DOHH2 (cell line): ENCODE measurements around the gene ZDHHC9.

ENCODE experiments used
- H3F3A ChIP-seq: fragments of 200-600 bp; sonication (generic), shearing (Covaris generic); 2 replicates; pipeline ENCODE4 v1.6.0; 2016; ENCODE audit warnings: antibody characterized with exemption, mild to moderate bottlenecking; ENCODE audit not compliant: control insufficient read depth, insufficient read depth
- H3K27ac ChIP-seq: fragments of 200-600 bp; sonication (generic); 2 replicates; pipeline ENCODE4 v1.5.1; 2014; ENCODE audit warnings: low read depth, mild to moderate bottlenecking, low read length, moderate library complexity
- H3K27me3 ChIP-seq: fragments of 200-600 bp; sonication (generic); 2 replicates; pipeline ENCODE4 v1.6.1; 2014; ENCODE audit warnings: mild to moderate bottlenecking, low read length, mixed read lengths; ENCODE audit not compliant: control insufficient read depth
- H3K36me3 ChIP-seq: fragments of 200-600 bp; sonication (generic); 2 replicates; pipeline ENCODE4 v1.6.1; 2014; ENCODE audit warnings: mild to moderate bottlenecking, low read length, moderate library complexity, mixed read lengths; ENCODE audit not compliant: control insufficient read depth
- H3K4me1 ChIP-seq: fragments of 200-600 bp; sonication (generic); 2 replicates; pipeline ENCODE4 v1.6.1; 2014; ENCODE audit warnings: mild to moderate bottlenecking, low read length, mixed read lengths; ENCODE audit not compliant: control insufficient read depth
- H3K4me2 ChIP-seq: fragments of 200-600 bp; sonication (generic); 2 replicates; pipeline ENCODE4 v1.6.0; 2014; ENCODE audit warnings: mild to moderate bottlenecking, low read length, moderate library complexity
- H3K4me3 ChIP-seq: fragments of 200-600 bp; sonication (generic); 2 replicates; pipeline ENCODE4 v1.5.1; 2014; ENCODE audit warnings: mild to moderate bottlenecking, low read length, mixed read lengths
- H3K79me2 ChIP-seq: fragments of 200-600 bp; sonication (generic); 2 replicates; pipeline ENCODE4 v1.6.1; 2014; ENCODE audit warnings: mild to moderate bottlenecking, low read length, mixed read lengths; ENCODE audit not compliant: control insufficient read depth
- H3K9me2 ChIP-seq: fragments of 200-600 bp; sonication (generic); replicated peaks from 2 replicates; pipeline ENCODE4 v1.6.1; 2014; ENCODE audit warnings: mild to moderate bottlenecking, low read length, mixed read lengths; ENCODE audit not compliant: control insufficient read depth
- H3K9me3 ChIP-seq: fragments of 200-600 bp; sonication (generic); 2 replicates; pipeline ENCODE4 v1.6.1; 2014; ENCODE audit warnings: antibody characterized with exemption, low read length, mixed read lengths; ENCODE audit not compliant: control insufficient read depth, insufficient read depth
- H4K20me1 ChIP-seq: fragments of 200-600 bp; sonication (generic); 2 replicates; pipeline ENCODE4 v1.6.0; 2014; ENCODE audit warnings: low read depth, mild to moderate bottlenecking, antibody characterized with exemption, low read length, moderate library complexity; ENCODE audit not compliant: control insufficient read depth, insufficient read depth
- CTCF ChIP-seq: fragments of 200-600 bp; sonication (generic); IDR thresholded peaks from one replicate; pipeline ENCODE4 v1.5.1; 2014; ENCODE audit warnings: antibody characterized with exemption, mild to moderate bottlenecking, low read depth, low read length; ENCODE audit not compliant: poor library complexity, severe bottlenecking
- EZH2phosphoT487 ChIP-seq: fragments of 200-600 bp; sonication (generic); IDR thresholded peaks from 2 replicates; pipeline ENCODE4 v1.6.1; 2017; ENCODE audit warnings: borderline replicate concordance, mild to moderate bottlenecking, antibody characterized with exemption, low read length, moderate library complexity, mixed read lengths

Gene ZDHHC9

GRCh38 chrX:129791961-129792570 lies 51.6 kb downstream of the ZDHHC9 start:
- Histone ChIP-seq H3K4me2 (no peak overlapping the region), H3K4me1 (no peaks in the 10 kb centered on the region; the same call in 1 of the 2 replicates), H3K27ac (no peak overlapping the region), H3F3A (peaks cover 15% of the 10 kb centered on the region; the same call in 1 of the 2 replicates), H3K4me3 (no peak overlapping the region), H4K20me1 (no peaks in the 10 kb centered on the region), H3K9me2 (no peaks in the 10 kb centered on the region), H3K9me3 (no peaks in the 10 kb centered on the region), H3K79me2 (peaks cover 13% of the 10 kb centered on the region), H3K36me3 (peaks cover 84% of the 10 kb centered on the region), H3K27me3 (no peaks in the 10 kb centered on the region)
- TF ChIP-seq CTCF = no peak
- no peak for TF ChIP-seq EZH2phosphoT487

- TF ChIP-seq CTCF (no peak), EZH2phosphoT487 (no peak)
Measured at GRCh38 chrX:129791336-129791735, 52.4 kb downstream of the ZDHHC9 start.

GRCh38 chrX:129790808-129791207 lies 52.9 kb downstream of the ZDHHC9 start:
- H3F3A ChIP-seq = 0 out of 2 replicates have a peak, but pooled peaks cover 6% of the 10 kb centered on the region
- H3K79me2 ChIP-seq = peaks cover 24% of the 10 kb centered on the region
- no peak overlapping the region for H3K27ac ChIP-seq
- no peaks in the 10 kb centered on the region for H3K27me3 ChIP-seq
- H3K4me2 ChIP-seq = no peak overlapping the region
- H3K4me1 ChIP-seq = peaks cover 9% of the 10 kb centered on the region
- H3K4me3 ChIP-seq = no peak overlapping the region
- peaks cover 84% of the 10 kb centered on the region for H3K36me3 ChIP-seq
- H3K9me2 ChIP-seq = no peaks in the 10 kb centered on the region
- H4K20me1 ChIP-seq = no peaks in the 10 kb centered on the region
- no peak for TF ChIP-seq EZH2phosphoT487
- H3K9me3 ChIP-seq = no peaks in the 10 kb centered on the region

More at GRCh38 chrX:129791336-129791735, 52.4 kb downstream of the ZDHHC9 start:
- Histone ChIP-seq H3K4me1 (peaks cover 4% of the 10 kb centered on the region), H4K20me1 (no peaks in the 10 kb centered on the region), H3K79me2 (peaks cover 19% of the 10 kb centered on the region), H3K36me3 (peaks cover 85% of the 10 kb centered on the region), H3K27ac (no peak overlapping the region), H3K9me3 (no peaks in the 10 kb centered on the region), H3F3A (peaks cover 8% of the 10 kb centered on the region; the same call in 1 of the 2 replicates), H3K9me2 (no peaks in the 10 kb centered on the region), H3K4me2 (no peak overlapping the region), H3K27me3 (no peaks in the 10 kb centered on the region), H3K4me3 (no peak overlapping the region)

GRCh38 chrX:129790146-129790545 lies 53.5 kb downstream of the ZDHHC9 start:
- Histone ChIP-seq H3K4me2 (no peak overlapping the region), H3K4me3 (no peak overlapping the region), H3K4me1 (peaks cover 16% of the 10 kb centered on the region), H3K9me2 (no peaks in the 10 kb centered on the region), H3K27me3 (no peaks in the 10 kb centered on the region), H3K9me3 (no peaks in the 10 kb centered on the region), H3K79me2 (peaks cover 31% of the 10 kb centered on the region), H4K20me1 (no peaks in the 10 kb centered on the region), H3F3A (0 out of 2 replicates have a peak, but pooled peaks cover 6% of the 10 kb centered on the region), H3K27ac (no peak overlapping the region), H3K36me3 (peaks cover 84% of the 10 kb centered on the region)
- no peak for TF ChIP-seq CTCF
- TF ChIP-seq EZH2phosphoT487 = no peak
